Activated CD4-positive, alpha-beta T cell treated with anti-CD3 and anti-CD28 coated beads, Interleukin-2, amount 50 U/mL, for 1 hour (primary cell): ENCODE data around the gene RALBP1.
A peak's percentile ranks its signal among the peaks of the same experiment; 100 is the strongest.
"Not testable (repeated sequence)": the region's sequence is repeated elsewhere in the genome, so short reads cannot be mapped to it uniquely, and the experiment has no call there.

Source experiments
- DNase-seq: peaks from one replicate; pipeline ENCODE4 v3.0.0-alpha.2; 2020

Gene RALBP1

GRCh38 chr18:9474983-9475642 lies at the start of gene RALBP1:
TSS of gene RALBP1 (plus strand) at chr18:9475513. CDS start at chr18:9513046, 37,533 bp downstream.
- peak; percentile 98 for DNase-seq

GRCh38 chr18:9426753-9427152 lies 48.6 kb upstream of the RALBP1 start:
- DNase-seq, result no peak

GRCh38 chr18:9428301-9428706 lies 47.0 kb upstream of the RALBP1 start:
- no peak for DNase-seq

- DNase-seq, result no peak
Measured at GRCh38 chr18:9428862-9429661, 46.3 kb upstream of the RALBP1 start.

GRCh38 chr18:9429662-9429993 lies 45.7 kb upstream of the RALBP1 start:
- no peak for DNase-seq

- DNase-seq, result not testable (repeated sequence)
Measured at GRCh38 chr18:9430315-9430714, 45.0 kb upstream of the RALBP1 start.

- DNase-seq, result no peak
Measured at GRCh38 chr18:9431296-9431695, 44.0 kb upstream of the RALBP1 start.

GRCh38 chr18:9433122-9433521 lies 42.2 kb upstream of the RALBP1 start:
- not testable (repeated sequence) for DNase-seq

- no peak for DNase-seq
Measured at GRCh38 chr18:9433671-9434121, 41.6 kb upstream of the RALBP1 start.

GRCh38 chr18:9434122-9434701 lies 41.1 kb upstream of the RALBP1 start:
- no peak for DNase-seq

GRCh38 chr18:9435041-9435440 lies 40.3 kb upstream of the RALBP1 start:
- no peak for DNase-seq

GRCh38 chr18:9436206-9436929 lies 38.9 kb upstream of the RALBP1 start:
- DNase-seq, result no peak

GRCh38 chr18:9437021-9437437 lies 38.3 kb upstream of the RALBP1 start:
- no peak for DNase-seq

GRCh38 chr18:9437672-9438071 lies 37.6 kb upstream of the RALBP1 start:
- no peak for DNase-seq

- DNase-seq, result no peak
Measured at GRCh38 chr18:9441061-9441460, 34.3 kb upstream of the RALBP1 start.

GRCh38 chr18:9444549-9444948 lies 30.8 kb upstream of the RALBP1 start:
- no peak for DNase-seq

- no peak for DNase-seq
Measured at GRCh38 chr18:9446839-9447238, 28.5 kb upstream of the RALBP1 start.

- DNase-seq, result no peak
Measured at GRCh38 chr18:9447334-9447733, 28.0 kb upstream of the RALBP1 start.

- no peak for DNase-seq
Measured at GRCh38 chr18:9449600-9450414, 25.5 kb upstream of the RALBP1 start.

GRCh38 chr18:9450920-9451319 lies 24.4 kb upstream of the RALBP1 start:
- DNase-seq, result not testable (repeated sequence)

- no peak for DNase-seq
Measured at GRCh38 chr18:9453283-9453682, 22.0 kb upstream of the RALBP1 start.

- DNase-seq, result no peak
Measured at GRCh38 chr18:9454061-9454703, 21.1 kb upstream of the RALBP1 start.
